Fibroblast of villous mesenchyme (primary cell): ENCODE data around the gene SREBF2. TPM values are rescaled to one million over a fixed set of nuclear protein-coding genes. Genes with fewer than 3 reads are reported as not detected.
A peak's percentile ranks its signal among the peaks of the same experiment; 100 is the strongest.

ENCODE experiments used
- DNase-seq: peaks from one replicate; pipeline ENCODE4 v3.0.0-alpha.2; 2010; ENCODE audit warnings: low read depth
- H3K4me3 ChIP-seq: 2 replicates; pipeline ENCODE4 v1.5.1; 2011; ENCODE audit warnings: low read depth, mild to moderate bottlenecking, low read length
- total RNA-seq: library from RNA; depleted of rRNA; stranded (reverse); fragments of >200 nt; gene quantifications from 2 replicates; pipeline ENCODE4 v1.2.3, GENCODE V29; 2012
- TF ChIP-seq, protein P1 (sequence below): IDR thresholded peaks from 2 replicates; pipeline ENCODE4 v1.5.1; 2012; ENCODE audit warnings: low read depth, mild to moderate bottlenecking, low read length; ENCODE audit not compliant: insufficient read depth

Gene SREBF2
- total RNA-seq, 1 donor = 83.3 TPM

DNA sequence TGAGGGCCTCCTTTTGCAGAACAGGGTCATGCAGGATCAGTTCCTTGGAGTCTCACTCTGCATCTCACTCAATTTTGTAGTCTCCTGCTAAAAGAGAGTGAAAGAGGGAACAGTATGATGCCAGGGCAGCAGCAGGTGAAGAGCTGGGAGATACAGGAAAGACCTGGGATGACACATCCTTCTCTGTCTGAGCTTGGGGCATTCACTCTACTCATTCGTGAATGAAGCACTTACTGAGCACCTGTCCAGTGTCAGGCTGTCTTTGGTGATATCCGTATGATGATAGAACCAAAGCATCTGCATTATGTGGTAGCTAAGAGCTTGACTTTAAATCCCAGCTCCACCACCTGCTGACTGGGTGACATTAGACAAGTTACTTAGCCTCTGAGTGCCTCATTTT lies 14.4 kb downstream of the SREBF2 start:
- DNase-seq = no peak
- TF ChIP-seq, protein P1, sequence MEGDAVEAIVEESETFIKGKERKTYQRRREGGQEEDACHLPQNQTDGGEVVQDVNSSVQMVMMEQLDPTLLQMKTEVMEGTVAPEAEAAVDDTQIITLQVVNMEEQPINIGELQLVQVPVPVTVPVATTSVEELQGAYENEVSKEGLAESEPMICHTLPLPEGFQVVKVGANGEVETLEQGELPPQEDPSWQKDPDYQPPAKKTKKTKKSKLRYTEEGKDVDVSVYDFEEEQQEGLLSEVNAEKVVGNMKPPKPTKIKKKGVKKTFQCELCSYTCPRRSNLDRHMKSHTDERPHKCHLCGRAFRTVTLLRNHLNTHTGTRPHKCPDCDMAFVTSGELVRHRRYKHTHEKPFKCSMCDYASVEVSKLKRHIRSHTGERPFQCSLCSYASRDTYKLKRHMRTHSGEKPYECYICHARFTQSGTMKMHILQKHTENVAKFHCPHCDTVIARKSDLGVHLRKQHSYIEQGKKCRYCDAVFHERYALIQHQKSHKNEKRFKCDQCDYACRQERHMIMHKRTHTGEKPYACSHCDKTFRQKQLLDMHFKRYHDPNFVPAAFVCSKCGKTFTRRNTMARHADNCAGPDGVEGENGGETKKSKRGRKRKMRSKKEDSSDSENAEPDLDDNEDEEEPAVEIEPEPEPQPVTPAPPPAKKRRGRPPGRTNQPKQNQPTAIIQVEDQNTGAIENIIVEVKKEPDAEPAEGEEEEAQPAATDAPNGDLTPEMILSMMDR = no peak
- no peak overlapping the region for H3K4me3 ChIP-seq

DNA sequence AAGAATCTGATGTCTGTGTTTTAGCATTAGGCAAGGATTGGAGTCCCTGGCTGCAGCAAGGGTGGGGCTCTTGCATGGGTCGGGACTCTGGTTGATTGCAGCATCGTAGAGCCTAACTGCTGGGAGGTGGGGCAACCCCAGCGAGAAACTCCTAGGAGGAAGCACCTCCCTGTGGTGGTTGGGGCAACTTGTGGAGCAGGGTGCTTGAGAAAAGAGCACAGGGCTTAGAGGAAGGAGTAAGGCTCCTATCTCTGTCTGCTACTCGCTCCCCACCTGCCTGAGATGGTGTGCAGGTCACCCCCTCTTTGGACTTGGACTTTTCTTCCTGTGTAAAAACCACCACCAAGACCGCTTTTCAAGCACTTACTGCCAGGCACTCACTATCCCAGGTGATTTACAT lies 15.6 kb downstream of the SREBF2 start:
- DNase-seq = peak; percentile 84
- H3K4me3 ChIP-seq = no peak overlapping the region
- TF ChIP-seq, protein P1 = no peak

DNA sequence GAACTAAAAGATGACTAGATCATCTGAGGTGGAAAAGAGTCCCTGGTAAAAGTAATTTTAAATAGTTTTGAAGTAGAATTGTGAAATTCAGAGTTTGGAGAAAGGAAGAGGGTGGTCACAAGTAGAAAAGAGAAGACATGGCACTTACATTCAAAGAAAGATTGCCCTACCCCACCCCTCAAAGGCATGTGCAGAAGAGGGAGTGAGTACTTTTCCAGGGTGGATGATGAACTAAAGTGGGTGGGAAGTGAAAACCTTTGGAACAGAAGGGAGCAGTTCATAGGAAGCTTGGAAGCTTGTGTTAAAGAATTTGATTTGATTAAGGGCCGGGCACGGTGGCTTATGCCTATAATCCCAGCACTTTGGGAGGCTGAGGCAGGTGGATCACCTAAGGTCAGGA lies 23.6 kb downstream of the SREBF2 start:
- H3K4me3 ChIP-seq = no peak overlapping the region
- TF ChIP-seq, protein P1 = no peak
- no peak for DNase-seq

DNA sequence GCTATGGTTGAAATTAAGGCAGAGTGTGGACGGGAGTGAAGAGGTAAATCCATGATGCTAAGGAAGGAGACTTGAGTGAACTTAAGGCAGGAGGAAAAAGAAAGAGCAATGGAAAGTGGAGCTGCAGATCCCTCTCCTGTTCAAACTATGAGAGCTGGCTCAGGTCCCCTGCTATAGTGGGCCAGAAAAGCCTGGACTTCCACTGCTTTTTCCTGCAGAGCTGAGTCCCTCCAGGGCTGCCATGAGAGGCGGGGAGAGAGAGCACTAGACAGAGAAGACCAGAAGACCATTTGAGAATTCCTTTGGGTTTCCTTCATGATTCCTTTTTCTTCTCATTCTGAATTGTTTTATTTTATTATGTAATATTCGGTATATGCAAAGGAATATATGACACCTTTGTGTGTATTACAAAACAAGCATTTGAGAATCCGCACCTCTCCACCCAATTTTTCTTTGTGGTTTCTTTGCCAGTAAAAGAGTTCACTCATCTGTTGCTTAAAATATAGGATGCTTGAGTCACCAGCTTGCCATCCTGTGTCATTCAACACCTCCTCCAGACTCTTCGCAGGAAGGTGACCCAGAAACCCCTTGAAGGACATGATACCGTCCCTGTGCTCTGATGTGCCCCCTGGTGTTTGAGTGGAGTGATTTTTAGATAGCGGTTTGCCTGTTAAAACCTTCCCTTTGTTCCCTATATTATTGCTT lies 24.4 kb downstream of the SREBF2 start:
- no peak overlapping the region for H3K4me3 ChIP-seq
- DNase-seq = peak; percentile 62
- TF ChIP-seq, protein P1 = peak; percentile 75

DNA sequence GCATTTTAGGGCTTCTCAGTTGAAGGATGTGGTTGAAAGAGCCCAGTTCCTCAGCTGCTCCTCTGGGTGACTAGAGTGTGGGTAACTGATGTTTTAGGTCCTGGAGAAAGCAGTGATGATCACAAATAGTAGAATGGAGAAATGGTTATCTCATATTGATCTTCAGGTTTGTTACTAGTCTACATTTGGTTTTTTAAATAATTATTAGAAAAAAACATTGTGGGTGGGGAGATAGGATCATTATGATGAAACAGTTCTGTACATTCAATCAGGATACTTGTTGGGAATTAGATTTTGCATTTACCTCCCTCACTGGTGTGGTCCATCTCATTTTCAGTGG lies 24.9 kb downstream of the SREBF2 start:
- H3K4me3 ChIP-seq = no peak overlapping the region
- TF ChIP-seq, protein P1 = no peak

DNA sequence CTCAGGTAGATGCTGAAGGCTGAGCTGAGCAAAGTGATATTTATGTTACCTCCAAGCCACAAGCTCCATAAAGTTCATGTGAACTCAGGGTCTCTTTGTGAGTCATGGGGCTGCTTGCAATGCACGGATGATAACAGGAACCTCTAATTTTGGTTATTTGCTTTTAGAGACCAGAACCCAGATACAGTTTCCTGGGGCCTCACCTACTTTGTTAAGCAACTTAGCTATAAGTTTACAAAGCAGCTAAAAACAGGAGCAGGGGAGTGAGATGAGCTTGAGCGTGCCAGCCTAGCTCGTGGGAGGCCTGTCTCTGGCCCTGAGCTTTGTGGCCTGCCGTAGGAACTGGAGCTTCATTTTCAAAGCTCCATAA lies 29.2 kb downstream of the SREBF2 start:
- TF ChIP-seq, protein P1 = no peak
- DNase-seq = peak; percentile 69
- H3K4me3 ChIP-seq = no peak overlapping the region

More for the DNA sequence above, 24.9 kb downstream of the SREBF2 start:
- DNase-seq = no peak

DNA sequence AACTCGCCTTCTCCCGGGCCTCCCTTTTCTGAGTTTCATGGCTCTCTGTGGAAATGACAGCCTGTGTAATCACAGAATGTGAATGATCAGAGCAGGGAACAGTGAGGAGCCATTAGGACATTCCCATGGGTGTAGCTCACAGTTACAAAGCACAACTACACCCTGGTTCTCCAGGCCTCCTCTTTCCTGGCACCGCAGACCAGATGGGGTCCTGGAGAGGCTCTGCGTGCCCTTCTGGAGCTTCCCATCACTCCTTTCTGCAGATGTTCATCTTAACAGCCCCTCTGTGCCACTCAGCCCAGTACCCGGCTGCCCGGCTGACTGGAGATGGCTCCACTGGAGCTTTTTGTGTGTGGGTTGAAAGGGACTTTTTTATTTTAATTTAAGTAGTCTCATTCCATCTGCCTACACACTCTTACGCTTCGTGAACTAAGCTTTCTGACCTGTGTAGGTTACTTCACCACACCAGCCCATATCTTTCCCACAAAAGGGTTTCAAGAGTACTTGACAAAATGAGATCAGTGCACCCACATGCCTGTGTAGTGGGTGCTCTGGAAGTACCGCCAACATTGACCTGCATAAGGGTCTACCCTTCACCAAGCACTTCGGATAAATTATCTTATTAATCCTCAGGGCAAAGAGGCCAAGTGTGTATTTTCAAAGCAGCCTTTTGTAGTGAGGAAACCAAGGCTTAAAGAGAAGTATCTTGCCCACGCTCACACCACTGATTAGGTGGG lies 29.8 kb downstream of the SREBF2 start:
- H3K4me3 ChIP-seq = no peak overlapping the region
- DNase-seq = no peak
- TF ChIP-seq, protein P1 = no peak
